Suprapubic skin (tissue), 4 donors: ENCODE data around the gene LIMS2. TPM values are rescaled to one million over a fixed set of nuclear protein-coding genes. Genes with fewer than 3 reads are reported as not detected.
A peak's percentile ranks its signal among the peaks of the same experiment; 100 is the strongest.

ENCODE experiments used
- DNase-seq, 2 donors: peaks; one replicate each; pipeline ENCODE4 v3.0.0-alpha.2; 2019; ENCODE audit warnings: low spot score in 2 of 2
- H3K27ac ChIP-seq: fragments of 200-600 bp; sonication (generic); one replicate; pipeline ENCODE4 v1.5.1; 2019
- H3K27me3 ChIP-seq: fragments of 200-600 bp; sonication (generic); one replicate; pipeline ENCODE4 v1.5.1; 2019
- H3K36me3 ChIP-seq: fragments of 200-600 bp; sonication (generic); one replicate; pipeline ENCODE4 v1.5.1; 2019
- H3K4me1 ChIP-seq: fragments of 200-600 bp; sonication (generic); one replicate; pipeline ENCODE4 v1.5.1; 2019
- H3K4me3 ChIP-seq: fragments of 200-600 bp; sonication (generic); one replicate; pipeline ENCODE4 v1.5.1; 2019; ENCODE audit warnings: mild to moderate bottlenecking
- H3K9me3 ChIP-seq: fragments of 200-600 bp; sonication (generic); one replicate; pipeline ENCODE4 v1.5.1; 2019
- CTCF ChIP-seq, 2 donors: fragments of 200-600 bp in 1 of 2; fragments of 450-650 bp in 1 of 2; sonication (generic) in 1 of 2; IDR thresholded peaks; one replicate each; pipeline ENCODE4 v1.5.1; 2016 to 2019; ENCODE audit warnings: antibody characterized with exemption in 2 of 2, mild to moderate bottlenecking in 1 of 2, moderate library complexity in 1 of 2
- EP300 ChIP-seq: sonication (generic); formaldehyde crosslinking; IDR thresholded peaks from one replicate; pipeline ENCODE4 v1.6.1; 2017; ENCODE audit warnings: antibody characterized with exemption
- POLR2A ChIP-seq, 2 donors: fragments of 450-650 bp; IDR thresholded peaks; one replicate each; pipeline ENCODE4 v1.6.1; 2017; ENCODE audit warnings: antibody characterized with exemption in 2 of 2, mild to moderate bottlenecking in 2 of 2, moderate library complexity in 2 of 2
- POLR2AphosphoS5 ChIP-seq, 3 donors: sonication (generic); formaldehyde crosslinking; IDR thresholded peaks; one replicate each; pipeline ENCODE4 v1.6.1; 2017; ENCODE audit warnings: antibody characterized with exemption in 3 of 3
- WGBS: methylation state at CpG from one replicate; pipeline ENCODE4 v1.1.5; 2018; 5-methylcytosine and 5-hydroxymethylcytosine counted together
- total RNA-seq, 4 donors: library from RNA; depleted of rRNA; stranded (reverse); fragments of >200 nt; gene quantifications; one replicate each; pipeline ENCODE4 v1.1.0, GENCODE V29; 2016

The LIMS2 gene
- total RNA-seq, 4 donors from 2014 or later: 9.2 to 40.0 (median 15.4) TPM

- WGBS: 88% methylated on average over 8 of the region's 8 CpGs
- DNase-seq: peak in 1 of 2 donors; percentile 53
- H3K4me3 ChIP-seq: no peak overlapping the region
- H3K27me3 ChIP-seq: no peaks in the 10 kb centered on the region
- TF ChIP-seq POLR2A (IDR thresholded peaks at IDR 0.05) (no peak), POLR2AphosphoS5 (IDR thresholded peaks at IDR 0.05) (no peak), EP300 (no peak), CTCF (IDR thresholded peaks at IDR 0.05) (no peak)
- no peaks in the 10 kb centered on the region for H3K36me3 ChIP-seq
- no peaks in the 10 kb centered on the region for H3K9me3 ChIP-seq
- no peaks in the 10 kb centered on the region for H3K4me1 ChIP-seq
- no peak overlapping the region for H3K27ac ChIP-seq
Measured at GRCh38 chr2:127604986-127605385, 70.3 kb downstream of the LIMS2 start.

DNA sequence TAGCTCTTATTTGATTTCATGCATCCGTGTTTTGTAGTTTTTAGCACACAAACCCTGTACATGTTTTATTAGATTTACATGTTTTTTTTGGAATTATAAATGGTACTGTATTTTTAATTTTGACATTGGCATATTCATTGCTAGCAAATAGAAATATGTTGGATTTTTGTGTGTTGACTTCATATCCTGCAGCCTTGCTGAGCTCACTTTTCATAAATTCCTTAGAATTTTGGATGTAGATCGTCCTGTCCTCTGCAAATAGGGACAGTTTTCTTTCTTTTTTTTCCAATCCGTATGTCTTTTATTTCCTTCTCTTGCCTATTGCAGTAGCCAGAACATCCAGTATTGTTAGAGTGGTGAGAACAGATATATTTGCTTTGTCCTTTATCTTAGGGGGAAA, 76.1 kb downstream of the LIMS2 start:
- TF ChIP-seq POLR2AphosphoS5 (IDR thresholded peaks at IDR 0.05) (no peak), POLR2A (IDR thresholded peaks at IDR 0.05) (no peak), CTCF (IDR thresholded peaks at IDR 0.05) (no peak), EP300 (no peak)
- Histone ChIP-seq H3K36me3 (no peaks in the 10 kb centered on the region), H3K9me3 (no peaks in the 10 kb centered on the region), H3K4me3 (no peak overlapping the region), H3K4me1 (no peaks in the 10 kb centered on the region), H3K27ac (no peak overlapping the region), H3K27me3 (no peaks in the 10 kb centered on the region)
- no peak for DNase-seq
- 63% methylated on average over 3 of the region's 3 CpGs for WGBS

- DNase-seq: no peak
- no peak for TF ChIP-seq POLR2A (IDR thresholded peaks at IDR 0.05)
- 95% methylated on average over 3 of the region's 3 CpGs for WGBS
- Histone ChIP-seq H3K4me1 (no peaks in the 10 kb centered on the region), H3K9me3 (no peaks in the 10 kb centered on the region), H3K4me3 (no peak overlapping the region), H3K27me3 (no peaks in the 10 kb centered on the region), H3K27ac (no peak overlapping the region), H3K36me3 (no peaks in the 10 kb centered on the region)
Measured at GRCh38 chr2:127598711-127599110, 76.6 kb downstream of the LIMS2 start.

DNA sequence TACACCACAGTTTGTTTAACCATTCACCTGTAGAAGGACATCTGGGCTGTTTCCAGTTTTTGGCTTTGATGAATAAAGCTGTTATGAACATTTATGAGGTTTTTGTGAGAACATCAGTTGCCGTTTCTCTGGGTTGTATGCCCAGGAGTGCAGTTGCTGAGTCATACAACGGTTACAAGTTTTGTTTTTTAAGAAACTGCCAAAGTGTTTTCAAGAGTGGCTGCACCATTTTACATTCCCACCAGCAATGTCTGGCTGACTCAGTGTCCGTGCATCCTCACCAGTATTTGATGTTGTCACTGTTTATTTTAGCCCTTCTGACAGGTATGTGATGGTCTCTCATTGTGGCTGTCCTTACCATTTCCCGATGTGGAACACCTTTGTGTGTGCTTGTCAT, 77.3 kb downstream of the LIMS2 start:
- no peak for TF ChIP-seq POLR2AphosphoS5 (IDR thresholded peaks at IDR 0.05)
- TF ChIP-seq POLR2A (IDR thresholded peaks at IDR 0.05): no peak
- TF ChIP-seq EP300: no peak
- no peak for TF ChIP-seq CTCF (IDR thresholded peaks at IDR 0.05)
- H3K36me3 ChIP-seq: no peaks in the 10 kb centered on the region
- 70% methylated on average over 4 of the region's 4 CpGs for WGBS

DNA sequence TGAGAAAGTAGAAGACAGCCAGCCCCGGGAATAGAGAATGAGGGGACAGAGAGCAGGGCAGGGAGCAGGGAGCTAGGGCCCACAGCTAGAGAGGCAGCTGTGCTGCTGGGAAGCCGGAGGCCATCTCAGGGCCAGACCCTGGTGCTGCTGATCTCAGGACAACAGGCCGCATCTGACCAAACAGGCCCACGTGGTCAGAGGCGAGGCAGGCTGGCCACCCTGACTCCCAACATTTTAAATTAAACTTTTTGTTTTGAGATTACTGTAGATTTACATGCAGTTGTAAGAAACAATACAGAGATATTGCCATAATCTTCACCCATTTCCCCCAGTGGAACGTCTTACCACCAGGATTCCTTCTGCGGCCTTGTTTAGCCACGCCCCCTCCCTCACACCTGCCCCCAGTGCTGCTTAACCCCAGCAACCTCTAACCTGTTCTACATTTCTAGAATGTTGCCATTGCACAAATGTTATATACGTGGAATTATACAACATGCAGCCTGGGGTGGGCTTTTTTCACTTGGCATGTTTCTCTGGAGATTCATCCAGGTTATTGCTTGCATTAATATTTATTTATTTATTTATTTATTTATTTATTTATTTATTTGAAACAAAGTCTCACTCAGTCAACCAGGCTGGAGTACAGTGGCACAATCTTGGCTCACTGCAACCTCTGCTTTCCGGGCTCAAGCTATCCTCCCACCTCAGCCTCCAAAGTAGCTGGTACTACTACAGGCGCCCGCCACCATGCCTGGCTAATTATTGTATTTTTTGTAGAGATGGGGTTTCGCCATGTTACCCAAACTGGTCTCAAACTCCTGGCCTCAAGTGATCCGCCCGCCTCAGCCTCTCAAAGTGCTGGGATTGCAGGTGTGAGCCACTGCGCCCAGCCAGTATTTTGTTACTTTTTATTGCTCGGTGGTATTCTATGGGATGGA, 78.0 kb downstream of the LIMS2 start:
- Histone ChIP-seq H3K9me3 (no peaks in the 10 kb centered on the region), H3K4me3 (no peak overlapping the region), H3K4me1 (no peaks in the 10 kb centered on the region), H3K36me3 (no peaks in the 10 kb centered on the region), H3K27ac (no peak overlapping the region), H3K27me3 (no peaks in the 10 kb centered on the region)
- DNase-seq: peak in 1 of 2 donors; percentile 26
- WGBS: 91% methylated on average over 17 of the region's 17 CpGs
- TF ChIP-seq POLR2AphosphoS5 (IDR thresholded peaks at IDR 0.05): no peak
- TF ChIP-seq POLR2A (IDR thresholded peaks at IDR 0.05): no peak
- TF ChIP-seq EP300: no peak
- TF ChIP-seq CTCF (IDR thresholded peaks at IDR 0.05): no peak

More for the DNA sequence above, 77.3 kb downstream of the LIMS2 start:
- Histone ChIP-seq H3K27ac (no peak overlapping the region), H3K4me1 (no peaks in the 10 kb centered on the region), H3K27me3 (no peaks in the 10 kb centered on the region), H3K4me3 (no peak overlapping the region), H3K9me3 (no peaks in the 10 kb centered on the region)
- no peak for DNase-seq
